ENCODE measurements around the gene TUBA3D. TPM values are rescaled to one million over a fixed set of nuclear protein-coding genes. Genes with fewer than 3 reads are reported as not detected.

The TUBA3D gene
- total and polyA plus RNA-seq, 2 of the 13 experiments (the other 11 are each of a cell fraction or from before 2014, with no cell fraction given), result not detected

GRCh38 chr2:131493199-131493968, 17.5 kb downstream of the TUBA3D start (continued):
- TF ChIP-seq CSRNP1 (CRISPR knock-in tag; IDR thresholded peaks at IDR 0.05), result no peak
- TF ChIP-seq SATB2 (CRISPR knock-in tag; IDR thresholded peaks at IDR 0.05), result 0 out of 2 replicates have a peak, but pooled peaks have one; percentile 52
- TF ChIP-seq ZNF33B (CRISPR knock-in tag; IDR thresholded peaks at IDR 0.05), result peak; percentile 70
- no peak for TF ChIP-seq SIX1 (CRISPR knock-in tag; IDR thresholded peaks at IDR 0.05; ENCODE audit: borderline replicate concordance)
- peak; percentile 72 for TF ChIP-seq AGO2 (optimal IDR thresholded peaks at IDR 0.05; ENCODE audit: low read depth, low read length)
- TF ChIP-seq ELK4 (CRISPR knock-in tag; IDR thresholded peaks at IDR 0.05; ENCODE audit: borderline replicate concordance), result no peak
- no peak for TF ChIP-seq ZNF274 (CRISPR knock-in tag; IDR thresholded peaks at IDR 0.05)
- TF ChIP-seq USF2 (IDR thresholded peaks at IDR 0.05; ENCODE audit: low read depth, low read length), result no peak
- 0 out of 2 replicates have a peak, but pooled peaks have one; percentile 5 for TF ChIP-seq USF2 (CRISPR knock-in tag; IDR thresholded peaks at IDR 0.05; ENCODE audit: borderline replicate concordance)
- TF ChIP-seq SOX13 (IDR thresholded peaks at IDR 0.05), result no peak
- TF ChIP-seq SOX13 (CRISPR knock-in tag; conservative IDR thresholded peaks at IDR 0.05 in 1 of 2, IDR thresholded peaks at IDR 0.05 in 1 of 2), result no peak
- TF ChIP-seq ZNF746 (CRISPR knock-in tag; IDR thresholded peaks at IDR 0.05), result no peak; the same call in 1 of the 2 replicates
- no peak for TF ChIP-seq FOSL1 (CRISPR knock-in tag; IDR thresholded peaks at IDR 0.05; ENCODE audit: borderline replicate concordance)
- TF ChIP-seq ZFP90 (CRISPR knock-in tag; IDR thresholded peaks at IDR 0.05; ENCODE audit: borderline replicate concordance), result peak; percentile 58; the same call in 1 of the 2 replicates
- TF ChIP-seq NR2F6 (IDR thresholded peaks at IDR 0.05), result no peak
- TF ChIP-seq NR2F6 (CRISPR knock-in tag; IDR thresholded peaks at IDR 0.05), result no peak
- no peak for TF ChIP-seq ZUFSP (CRISPR knock-in tag; IDR thresholded peaks at IDR 0.05; ENCODE audit: borderline replicate concordance)
- peak; percentile 90; the same call in 1 of the 2 replicates for TF ChIP-seq ZNF800 (CRISPR knock-in tag; IDR thresholded peaks at IDR 0.05)
- TF ChIP-seq ZNF547 (CRISPR knock-in tag; IDR thresholded peaks at IDR 0.05), result no peak
- TF ChIP-seq ZNF678 (CRISPR knock-in tag; IDR thresholded peaks at IDR 0.05), result no peak
- TF ChIP-seq ZNF326 (CRISPR knock-in tag; IDR thresholded peaks at IDR 0.05; ENCODE audit: borderline replicate concordance), result no peak
- no peak for TF ChIP-seq ZNF335 (CRISPR knock-in tag; IDR thresholded peaks at IDR 0.05)

All from HepG2 (cell line).